Measurements from ENCODE around the gene RTN4RL2. TPM values are rescaled to one million over a fixed set of nuclear protein-coding genes. Genes with fewer than 3 reads are reported as not detected.

The RTN4RL2 gene
- total RNA-seq, 1 experiment from 2014 or later = 15.5 TPM

DNA sequence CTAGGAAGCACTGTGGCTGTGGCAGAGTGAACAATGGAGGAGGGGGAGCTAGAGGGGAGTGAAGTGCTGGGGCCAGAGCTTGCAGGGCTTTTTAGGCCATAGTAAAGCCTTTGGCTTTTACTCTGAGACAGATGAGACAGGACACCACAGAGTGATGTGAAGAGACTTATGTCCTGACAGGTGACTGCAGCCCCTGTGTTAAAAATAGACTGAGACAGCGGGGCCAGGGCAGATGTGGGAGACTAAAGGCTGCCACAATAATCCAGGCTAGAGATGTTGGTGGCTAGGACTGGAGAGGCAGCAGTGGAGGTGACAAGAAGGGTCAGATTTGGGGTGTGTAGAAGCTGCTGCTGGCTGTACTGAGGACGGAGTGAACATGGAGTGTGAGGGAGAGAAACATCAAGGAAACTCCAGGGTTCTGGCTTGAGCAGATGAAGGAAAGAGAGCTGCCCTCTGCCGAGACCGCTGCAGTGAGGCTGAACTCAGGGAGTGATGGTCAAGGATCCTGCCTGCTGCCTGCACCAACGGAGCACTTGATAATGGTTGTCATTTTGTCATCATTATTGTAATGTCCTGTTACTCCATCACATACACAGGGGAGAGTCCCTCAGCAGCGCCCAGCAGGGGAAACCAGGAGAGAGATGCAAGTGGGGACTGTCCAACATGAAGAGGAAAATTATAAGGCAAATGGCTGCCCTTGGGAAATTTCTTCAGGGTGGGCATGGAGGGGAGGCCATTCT is 27.8 kb downstream of the RTN4RL2 start:
- Mint-ChIP-seq H3K27me3 (ENCODE audit: low read depth) (peaks cover 13% of the 10 kb centered on the region), H3K36me3 (peaks cover 25% of the 10 kb centered on the region; the same call in 1 of the 2 replicates), H3K27ac (no peak overlapping the region), H3K9me3 (no peaks in the 10 kb centered on the region), H3K4me3 (no peak overlapping the region), H3K4me1 (peaks cover 6% of the 10 kb centered on the region)
- DNase-seq (ENCODE audit: low spot score) (no peak), ATAC-seq (no peak)
- ChIA-PET CTCF (interaction anchor here (0.6 to 8.5 kb wide), 5 partner anchors 12 to 41 kb away, joined by 3 to 260 read pairs (median 3); partner anchors contain the start of genes RTN4RL2 and TIMM10), POLR2A (interaction anchor here (1.1 kb wide), 1 partner anchor 10 kb away, joined by 3 read pairs; no protein-coding TSS in a partner anchor)
- TF ChIP-seq NR2C2 (CRISPR knock-in tag; IDR thresholded peaks at IDR 0.05) (no peak), MLX (CRISPR knock-in tag; IDR thresholded peaks at IDR 0.05) (no peak), TP53 (CRISPR knock-in tag; IDR thresholded peaks at IDR 0.05) (no peak), ARID4B (CRISPR knock-in tag; IDR thresholded peaks at IDR 0.05; ENCODE audit: borderline replicate concordance) (no peak), ERG (CRISPR knock-in tag; IDR thresholded peaks at IDR 0.05) (no peak), PRDM15 (CRISPR knock-in tag; IDR thresholded peaks at IDR 0.05) (no peak), ZNF263 (CRISPR knock-in tag; IDR thresholded peaks at IDR 0.05; ENCODE audit: low read depth) (no peak), JAZF1 (CRISPR knock-in tag; IDR thresholded peaks at IDR 0.05) (no peak)
- TF ChIP-seq, protein P1, sequence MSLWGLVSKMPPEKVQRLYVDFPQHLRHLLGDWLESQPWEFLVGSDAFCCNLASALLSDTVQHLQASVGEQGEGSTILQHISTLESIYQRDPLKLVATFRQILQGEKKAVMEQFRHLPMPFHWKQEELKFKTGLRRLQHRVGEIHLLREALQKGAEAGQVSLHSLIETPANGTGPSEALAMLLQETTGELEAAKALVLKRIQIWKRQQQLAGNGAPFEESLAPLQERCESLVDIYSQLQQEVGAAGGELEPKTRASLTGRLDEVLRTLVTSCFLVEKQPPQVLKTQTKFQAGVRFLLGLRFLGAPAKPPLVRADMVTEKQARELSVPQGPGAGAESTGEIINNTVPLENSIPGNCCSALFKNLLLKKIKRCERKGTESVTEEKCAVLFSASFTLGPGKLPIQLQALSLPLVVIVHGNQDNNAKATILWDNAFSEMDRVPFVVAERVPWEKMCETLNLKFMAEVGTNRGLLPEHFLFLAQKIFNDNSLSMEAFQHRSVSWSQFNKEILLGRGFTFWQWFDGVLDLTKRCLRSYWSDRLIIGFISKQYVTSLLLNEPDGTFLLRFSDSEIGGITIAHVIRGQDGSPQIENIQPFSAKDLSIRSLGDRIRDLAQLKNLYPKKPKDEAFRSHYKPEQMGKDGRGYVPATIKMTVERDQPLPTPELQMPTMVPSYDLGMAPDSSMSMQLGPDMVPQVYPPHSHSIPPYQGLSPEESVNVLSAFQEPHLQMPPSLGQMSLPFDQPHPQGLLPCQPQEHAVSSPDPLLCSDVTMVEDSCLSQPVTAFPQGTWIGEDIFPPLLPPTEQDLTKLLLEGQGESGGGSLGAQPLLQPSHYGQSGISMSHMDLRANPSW (CRISPR knock-in tag; conservative IDR thresholded peaks at IDR 0.05; ENCODE audit: low read depth) = no peak

All from WTC11 (cell line).